GM06990 (cell line): ENCODE measurements around the gene DDX11.
"Not testable (repeated sequence)": the region's sequence is repeated elsewhere in the genome, so short reads cannot be mapped to it uniquely, and the experiment has no call there.

Source experiments
- DNase-seq: peaks from one replicate; pipeline ENCODE4 v3.0.0-alpha.2; 2011; ENCODE audit not compliant: insufficient read length; ENCODE audit errors: extremely low read depth
- H3K27me3 ChIP-seq: replicated peaks from 2 replicates; pipeline ENCODE4 v1.6.0; 2011; ENCODE audit warnings: low read length; ENCODE audit not compliant: control insufficient read depth, insufficient read depth
- H3K36me3 ChIP-seq: 2 replicates; pipeline ENCODE4 v1.5.1; 2011; ENCODE audit warnings: low read length; ENCODE audit not compliant: control insufficient read depth, insufficient read depth
- H3K4me3 ChIP-seq: replicated peaks from 2 replicates; pipeline ENCODE4 v1.5.1; 2011; ENCODE audit warnings: low read depth, mild to moderate bottlenecking, control low read depth, low read length
- CTCF ChIP-seq: IDR thresholded peaks from 2 replicates; pipeline ENCODE4 v1.5.1; 2011; ENCODE audit warnings: low read length, control low read depth, mild to moderate bottlenecking, inconsistent platforms; ENCODE audit not compliant: insufficient read depth, poor library complexity, severe bottlenecking

DDX11 gene

GRCh38 chr12:31073527-31074332, at the start of gene DDX11:
DDX11 (plus strand) TSS chr12:31073860; CDS start chr12:31078394, 4,534 bp downstream.
- peak; percentile 93 for DNase-seq

GRCh38 chr12:31026202-31026601, 47.5 kb upstream of the DDX11 start:
- TF ChIP-seq CTCF = no peak
- Histone ChIP-seq H3K27me3 (no peaks in the 10 kb centered on the region), H3K36me3 (no peaks in the 10 kb centered on the region)

More at GRCh38 chr12:31073527-31074332, at the start of gene DDX11:
- not testable (repeated sequence) for H3K36me3 ChIP-seq, H3K27me3 ChIP-seq
- peak within 1 kb of the TSS; percentile 66 for H3K4me3 ChIP-seq

GRCh38 chr12:31027006-31027405, 46.7 kb upstream of the DDX11 start:
- H3K36me3 ChIP-seq, H3K4me3 ChIP-seq, DNase-seq, H3K27me3 ChIP-seq: not testable (repeated sequence)

More at GRCh38 chr12:31026202-31026601, 47.5 kb upstream of the DDX11 start:
- H3K4me3 ChIP-seq = no peak overlapping the region
- no peak for DNase-seq

GRCh38 chr12:31029468-31029867, 44.2 kb upstream of the DDX11 start:
- Histone ChIP-seq H3K4me3 (no peak overlapping the region), H3K27me3 (no peaks in the 10 kb centered on the region; the same call in 1 of the 2 replicates), H3K36me3 (no peaks in the 10 kb centered on the region)
- DNase-seq = no peak
- no peak for TF ChIP-seq CTCF

GRCh38 chr12:31029916-31030562, 43.6 kb upstream of the DDX11 start:
- Histone ChIP-seq H3K27me3 (no peaks in the 10 kb centered on the region; the same call in 1 of the 2 replicates), H3K4me3 (no peak overlapping the region), H3K36me3 (no peaks in the 10 kb centered on the region)
- no peak for TF ChIP-seq CTCF
- no peak for DNase-seq

- Histone ChIP-seq H3K36me3 (no peaks in the 10 kb centered on the region), H3K27me3 (no peaks in the 10 kb centered on the region; the same call in 1 of the 2 replicates), H3K4me3 (no peak overlapping the region)
- TF ChIP-seq CTCF = no peak
- no peak for DNase-seq
Observed at GRCh38 chr12:31031951-31032335, 41.7 kb upstream of the DDX11 start.
